ENCODE results near the gene CST1.
"Not testable (repeated sequence)": the region's sequence is repeated elsewhere in the genome, so short reads cannot be mapped to it uniquely, and the experiment has no call there.

The CST1 gene

DNA sequence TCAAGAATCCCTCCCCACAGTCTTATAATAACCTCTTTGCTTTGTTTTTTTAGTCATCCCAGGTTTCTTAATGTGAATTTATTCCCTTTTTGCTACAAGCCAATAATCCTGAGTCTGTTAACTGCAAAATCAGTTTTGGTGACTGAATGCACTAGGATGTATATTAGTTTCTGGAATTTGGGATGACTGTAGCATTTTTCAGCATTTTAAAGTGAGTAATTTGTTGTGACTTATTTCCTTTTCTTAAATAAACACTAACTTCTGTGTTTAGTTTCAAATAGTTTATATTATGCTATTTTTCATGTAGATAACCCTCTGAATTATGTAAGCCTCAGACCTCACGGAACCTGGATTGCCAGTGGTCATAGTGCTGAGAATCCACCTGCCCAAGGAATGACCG is 5.5 kb downstream of the CST1 start:
- no peak overlapping the region for H3K27ac ChIP-seq (ENCODE audit: low read depth, low read length, severe bottlenecking)
- no peak overlapping the region for H3K4me3 ChIP-seq (ENCODE audit: extremely low read depth, insufficient read depth, low read length, poor library complexity, severe bottlenecking)
- no peaks in the 10 kb centered on the region for H3K9me3 ChIP-seq (ENCODE audit: control insufficient read depth, low read length)
- H3K36me3 ChIP-seq (ENCODE audit: control insufficient read depth, insufficient read depth, low read length), result no peaks in the 10 kb centered on the region
- H3K4me1 ChIP-seq (ENCODE audit: control insufficient read depth, insufficient read depth, low read length, poor library complexity, severe bottlenecking), result no peaks in the 10 kb centered on the region
- 90% methylated on average over 2 of the region's 2 CpGs; no CpG with 5 or more reads in 1 of the 2 experiments for WGBS, 2 experiments (ENCODE audit: insufficient coverage in 2 of 2)

DNA sequence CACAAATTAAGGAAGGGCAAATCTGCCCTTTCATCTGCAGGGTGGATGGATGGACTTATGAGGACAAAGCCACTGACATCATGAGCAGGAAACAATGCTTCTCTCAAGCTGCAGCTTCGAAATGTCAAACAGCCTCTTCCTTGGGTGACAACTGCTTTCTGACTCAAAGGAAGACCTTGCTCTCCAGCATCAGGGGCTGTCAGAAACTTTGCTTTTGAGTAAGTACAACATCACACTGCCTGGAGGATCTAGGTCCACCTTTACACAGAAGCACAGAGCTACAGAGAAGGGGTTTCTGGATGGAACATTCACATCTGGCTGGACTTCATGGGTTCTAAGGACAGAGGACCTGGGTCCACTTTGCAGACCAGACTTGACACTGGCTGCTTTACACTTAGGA is 5.9 kb downstream of the CST1 start:
- Histone ChIP-seq H3K9me3 (ENCODE audit: control insufficient read depth, low read length) (no peaks in the 10 kb centered on the region), H3K27ac (ENCODE audit: low read depth, low read length, severe bottlenecking) (no peak overlapping the region), H3K36me3 (ENCODE audit: control insufficient read depth, insufficient read depth, low read length) (no peaks in the 10 kb centered on the region), H3K4me1 (ENCODE audit: control insufficient read depth, insufficient read depth, low read length, poor library complexity, severe bottlenecking) (no peaks in the 10 kb centered on the region), H3K4me3 (ENCODE audit: extremely low read depth, insufficient read depth, low read length, poor library complexity, severe bottlenecking) (no peak overlapping the region)
- 69 to 80% methylated on average over 1 of the region's 1 CpG for WGBS, 2 experiments (ENCODE audit: insufficient coverage in 2 of 2)

DNA sequence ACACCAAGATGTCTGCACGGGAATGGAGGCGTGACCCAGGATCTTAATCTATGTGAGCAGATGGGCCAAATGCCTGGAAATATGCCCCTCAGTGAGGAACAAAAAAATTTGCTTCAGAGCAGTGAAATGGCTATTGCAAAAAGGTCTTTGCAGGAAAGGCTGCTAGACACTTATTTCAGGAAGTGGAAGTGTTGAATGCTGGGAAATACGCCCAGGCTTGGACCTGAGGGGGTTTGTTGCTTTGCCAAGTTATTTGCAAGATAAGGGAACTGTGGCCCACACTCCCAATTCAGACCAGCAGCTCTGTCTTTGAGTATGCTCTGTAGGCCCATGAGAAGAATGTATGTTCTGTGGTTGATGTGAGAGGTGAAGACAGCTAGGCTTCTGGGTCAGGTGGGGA is 15.3 kb downstream of the CST1 start:
- H3K4me3 ChIP-seq (ENCODE audit: extremely low read depth, insufficient read depth, low read length, poor library complexity, severe bottlenecking); H3K4me1 ChIP-seq (ENCODE audit: control insufficient read depth, insufficient read depth, low read length, poor library complexity, severe bottlenecking); H3K36me3 ChIP-seq (ENCODE audit: control insufficient read depth, insufficient read depth, low read length); H3K9me3 ChIP-seq (ENCODE audit: control insufficient read depth, low read length); H3K27ac ChIP-seq (ENCODE audit: low read depth, low read length, severe bottlenecking): not testable (repeated sequence)
- WGBS, 2 experiments (ENCODE audit: insufficient coverage in 2 of 2), result 92 to 100% methylated on average over 2 to 3 of the region's 3 CpGs

DNA sequence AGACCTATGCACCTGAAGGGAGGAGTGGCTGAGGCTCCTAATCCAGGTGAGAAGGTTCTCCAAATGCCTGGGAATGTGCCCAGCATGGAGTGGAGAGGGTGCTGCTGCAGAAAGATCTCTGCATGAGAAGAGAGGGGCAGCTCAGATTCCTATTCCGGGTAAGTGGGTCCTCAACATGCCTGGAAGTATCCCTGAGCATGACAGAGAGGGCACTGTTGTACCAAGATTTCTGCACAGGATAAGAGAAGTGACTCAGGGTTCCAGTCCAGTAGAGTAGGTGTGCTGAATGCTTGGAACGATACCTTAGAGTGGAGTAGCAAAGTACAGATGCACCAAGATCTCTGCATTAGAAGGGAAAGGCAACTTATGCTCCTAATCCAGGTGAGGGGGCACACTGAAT is 15.8 kb downstream of the CST1 start:
- not testable (repeated sequence) for H3K4me3 ChIP-seq (ENCODE audit: extremely low read depth, insufficient read depth, low read length, poor library complexity, severe bottlenecking); H3K27ac ChIP-seq (ENCODE audit: low read depth, low read length, severe bottlenecking); H3K4me1 ChIP-seq (ENCODE audit: control insufficient read depth, insufficient read depth, low read length, poor library complexity, severe bottlenecking); H3K36me3 ChIP-seq (ENCODE audit: control insufficient read depth, insufficient read depth, low read length); H3K9me3 ChIP-seq (ENCODE audit: control insufficient read depth, low read length)
- 88 to 100% methylated on average over 2 of the region's 2 CpGs for WGBS, 2 experiments (ENCODE audit: insufficient coverage in 2 of 2)

DNA sequence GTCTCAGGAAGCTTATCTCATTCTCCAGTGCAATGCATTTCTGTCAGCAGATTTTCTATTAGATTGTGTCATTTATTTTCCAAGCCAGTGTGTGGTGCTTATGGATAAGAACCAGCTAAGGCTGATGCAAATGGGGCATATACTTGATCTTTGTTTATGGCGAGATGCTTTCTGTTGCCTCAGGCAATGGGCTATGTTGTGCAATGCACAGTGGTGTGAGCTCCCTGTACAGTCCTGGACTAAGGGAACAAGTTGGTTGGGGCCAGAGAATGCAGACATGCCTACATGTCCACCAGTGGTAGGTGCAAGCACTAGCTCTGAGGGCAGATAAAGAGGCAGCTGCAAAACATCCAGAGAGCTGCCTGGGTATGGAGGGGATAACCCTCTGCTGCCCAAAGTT is 16.3 kb downstream of the CST1 start:
- H3K9me3 ChIP-seq (ENCODE audit: control insufficient read depth, low read length); H3K4me1 ChIP-seq (ENCODE audit: control insufficient read depth, insufficient read depth, low read length, poor library complexity, severe bottlenecking); H3K4me3 ChIP-seq (ENCODE audit: extremely low read depth, insufficient read depth, low read length, poor library complexity, severe bottlenecking); H3K27ac ChIP-seq (ENCODE audit: low read depth, low read length, severe bottlenecking); H3K36me3 ChIP-seq (ENCODE audit: control insufficient read depth, insufficient read depth, low read length): not testable (repeated sequence)
- WGBS, 2 experiments (ENCODE audit: insufficient coverage in 2 of 2), result 89 to 100% methylated on average over 1 of the region's 1 CpG

DNA sequence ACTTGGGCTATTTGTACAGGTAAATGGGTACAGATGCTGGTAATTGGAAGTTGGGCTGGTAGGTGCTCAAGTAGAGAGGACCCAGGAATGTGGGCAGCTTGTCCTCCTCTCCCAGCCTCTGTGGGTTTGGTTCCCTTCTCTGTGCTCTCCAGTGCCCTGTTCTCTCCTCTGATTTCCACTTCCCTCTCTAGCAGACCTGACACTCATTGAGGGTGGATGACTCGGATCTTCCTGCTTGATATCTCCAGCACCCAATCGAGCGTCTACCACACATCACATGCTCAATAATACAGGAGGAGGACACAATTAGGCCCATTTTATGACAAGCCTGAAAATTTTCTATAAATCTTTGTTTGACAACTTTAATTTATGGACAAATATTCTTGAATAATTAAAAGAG is 23.7 kb downstream of the CST1 start:
- WGBS, 2 experiments (ENCODE audit: insufficient coverage in 2 of 2), result 88% methylated on average over 1 of the region's 3 CpGs; no CpG with 5 or more reads in 1 of the 2 experiments
- H3K4me1 ChIP-seq (ENCODE audit: control insufficient read depth, insufficient read depth, low read length, poor library complexity, severe bottlenecking), result no peaks in the 10 kb centered on the region
- H3K4me3 ChIP-seq (ENCODE audit: extremely low read depth, insufficient read depth, low read length, poor library complexity, severe bottlenecking), result no peak overlapping the region

DNA sequence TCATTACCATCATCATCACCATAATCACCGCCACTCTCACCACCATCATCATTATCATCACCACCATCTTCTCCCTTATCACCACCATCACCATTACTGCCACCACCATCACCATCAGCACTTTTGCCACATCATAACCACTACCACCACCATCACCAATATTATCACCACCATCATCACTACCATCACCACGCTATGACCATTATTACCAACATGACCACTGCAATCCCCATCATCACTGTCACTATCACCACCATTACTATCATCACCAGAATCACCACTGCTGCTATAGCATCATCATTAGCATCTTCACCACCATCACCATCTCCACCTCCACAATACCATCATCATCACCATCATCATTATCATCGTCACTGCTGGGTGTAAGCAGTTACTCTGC is 25.6 kb downstream of the CST1 start:
- no peak overlapping the region for H3K27ac ChIP-seq (ENCODE audit: low read depth, low read length, severe bottlenecking)
- WGBS, 2 experiments (ENCODE audit: insufficient coverage in 2 of 2), result 94 to 95% methylated on average over 2 to 3 of the region's 3 CpGs

More for the DNA sequence above, 23.7 kb downstream of the CST1 start:
- Histone ChIP-seq H3K27ac (ENCODE audit: low read depth, low read length, severe bottlenecking) (no peak overlapping the region), H3K9me3 (ENCODE audit: control insufficient read depth, low read length) (no peaks in the 10 kb centered on the region), H3K36me3 (ENCODE audit: control insufficient read depth, insufficient read depth, low read length) (no peaks in the 10 kb centered on the region)

DNA sequence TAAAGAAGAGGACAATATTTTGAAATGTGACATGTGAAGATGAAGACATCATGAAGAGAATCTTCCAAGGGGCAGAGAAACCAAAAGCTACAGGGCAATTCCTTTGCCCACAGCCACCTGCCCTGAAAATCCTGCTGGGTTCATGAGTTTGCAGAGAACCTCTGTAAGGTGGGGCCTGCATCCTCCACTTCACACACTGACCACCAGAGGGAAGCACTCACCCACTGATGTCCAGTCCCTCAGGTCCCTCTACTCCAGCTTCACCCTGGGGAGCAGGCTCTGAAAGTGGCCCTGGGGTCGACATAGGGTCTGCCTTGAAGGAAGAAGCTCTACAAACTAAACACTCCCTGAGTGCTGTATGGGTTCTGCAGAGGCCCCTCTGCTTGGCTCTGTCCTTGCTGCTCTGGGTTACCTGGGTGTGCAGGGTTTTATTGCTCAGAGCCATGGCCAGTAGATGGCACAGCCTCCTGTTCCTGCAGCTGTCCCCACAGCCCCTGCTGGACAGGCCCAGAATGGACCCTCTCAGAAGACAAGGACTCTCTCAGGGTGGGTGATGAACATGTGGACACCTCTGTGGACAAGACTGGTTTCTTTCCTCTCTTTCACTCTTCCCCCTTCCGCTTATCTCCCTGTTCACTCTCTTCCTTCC is 27.0 kb downstream of the CST1 start:
- H3K4me1 ChIP-seq (ENCODE audit: control insufficient read depth, insufficient read depth, low read length, poor library complexity, severe bottlenecking); H3K36me3 ChIP-seq (ENCODE audit: control insufficient read depth, insufficient read depth, low read length); H3K9me3 ChIP-seq (ENCODE audit: control insufficient read depth, low read length); H3K4me3 ChIP-seq (ENCODE audit: extremely low read depth, insufficient read depth, low read length, poor library complexity, severe bottlenecking); H3K27ac ChIP-seq (ENCODE audit: low read depth, low read length, severe bottlenecking): not testable (repeated sequence)
- 100% methylated on average over 1 of the region's 2 CpGs for WGBS, 2 experiments (ENCODE audit: insufficient coverage in 2 of 2)

More for the DNA sequence above, 25.6 kb downstream of the CST1 start:
- no peaks in the 10 kb centered on the region for H3K4me1 ChIP-seq (ENCODE audit: control insufficient read depth, insufficient read depth, low read length, poor library complexity, severe bottlenecking)
- no peaks in the 10 kb centered on the region for H3K36me3 ChIP-seq (ENCODE audit: control insufficient read depth, insufficient read depth, low read length)
- H3K4me3 ChIP-seq (ENCODE audit: extremely low read depth, insufficient read depth, low read length, poor library complexity, severe bottlenecking), result no peak overlapping the region
- H3K9me3 ChIP-seq (ENCODE audit: control insufficient read depth, low read length), result no peaks in the 10 kb centered on the region

DNA sequence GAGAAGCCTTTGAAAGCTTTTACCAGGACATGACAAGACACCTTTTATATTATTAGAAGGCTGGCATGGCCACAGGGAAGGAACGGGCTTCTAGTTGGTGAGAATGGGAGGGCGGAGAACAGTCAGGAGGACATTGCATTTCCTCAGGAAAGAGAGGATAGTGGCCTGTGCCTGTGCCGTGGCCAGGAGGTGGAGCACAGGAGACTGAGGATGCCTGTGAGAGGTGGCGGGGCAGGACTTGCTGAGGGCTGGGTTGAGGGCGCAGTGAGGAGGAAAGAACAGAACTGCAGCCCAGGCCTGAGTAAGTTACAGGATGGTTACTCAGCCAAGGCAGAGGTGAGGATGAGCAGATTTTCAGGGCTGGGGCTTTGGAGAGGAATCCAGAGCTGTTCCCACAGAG is 27.9 kb downstream of the CST1 start:
- H3K4me3 ChIP-seq (ENCODE audit: extremely low read depth, insufficient read depth, low read length, poor library complexity, severe bottlenecking); H3K4me1 ChIP-seq (ENCODE audit: control insufficient read depth, insufficient read depth, low read length, poor library complexity, severe bottlenecking); H3K36me3 ChIP-seq (ENCODE audit: control insufficient read depth, insufficient read depth, low read length); H3K27ac ChIP-seq (ENCODE audit: low read depth, low read length, severe bottlenecking); H3K9me3 ChIP-seq (ENCODE audit: control insufficient read depth, low read length): not testable (repeated sequence)
- 76 to 80% methylated on average over 2 to 5 of the region's 5 CpGs for WGBS, 2 experiments (ENCODE audit: insufficient coverage in 2 of 2)

DNA sequence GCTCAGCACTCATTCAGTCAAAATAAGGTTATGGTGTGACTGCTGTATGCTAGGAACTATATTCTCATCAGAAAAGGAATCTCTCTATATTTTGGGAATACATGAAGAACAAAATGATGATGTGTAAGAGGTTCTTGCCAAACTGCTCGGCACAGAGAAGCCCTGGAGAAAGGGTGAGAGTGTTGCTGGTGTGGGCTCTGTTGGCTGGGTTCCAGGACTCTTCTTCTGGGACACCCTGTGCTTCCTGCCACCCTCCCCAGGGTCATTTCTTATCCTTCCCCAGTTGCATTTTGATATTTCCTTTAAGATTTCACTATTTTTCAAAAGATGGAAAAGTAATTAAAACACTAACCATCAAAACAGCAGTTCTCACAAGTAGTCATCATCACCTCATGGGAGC is 28.8 kb downstream of the CST1 start:
- WGBS, 2 experiments (ENCODE audit: insufficient coverage in 2 of 2), result 88% methylated on average over 1 of the region's 1 CpG; no CpG with 5 or more reads in 1 of the 2 experiments
- Histone ChIP-seq H3K4me1 (ENCODE audit: control insufficient read depth, insufficient read depth, low read length, poor library complexity, severe bottlenecking) (no peaks in the 10 kb centered on the region), H3K4me3 (ENCODE audit: extremely low read depth, insufficient read depth, low read length, poor library complexity, severe bottlenecking) (no peak overlapping the region), H3K36me3 (ENCODE audit: control insufficient read depth, insufficient read depth, low read length) (no peaks in the 10 kb centered on the region), H3K27ac (ENCODE audit: low read depth, low read length, severe bottlenecking) (no peak overlapping the region), H3K9me3 (ENCODE audit: control insufficient read depth, low read length) (no peaks in the 10 kb centered on the region)

DNA sequence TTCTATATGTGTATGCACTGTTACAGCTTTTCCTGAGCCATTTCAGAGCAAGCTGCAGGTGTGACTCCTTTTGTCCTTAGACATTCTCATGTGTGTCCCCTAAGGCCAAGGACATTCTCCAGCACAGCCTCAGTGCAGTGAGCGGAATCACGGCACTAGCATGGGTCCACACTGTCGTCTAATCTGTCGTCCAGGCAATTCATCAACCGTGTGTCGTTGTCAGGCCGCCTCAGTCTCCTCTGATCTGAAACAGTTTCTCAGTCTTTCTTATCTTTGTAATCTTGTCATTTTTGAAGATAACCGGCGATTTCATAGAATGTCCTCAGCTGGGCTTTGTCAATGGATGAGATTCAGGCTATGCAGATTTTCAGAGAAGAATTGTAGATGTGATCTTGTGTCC is 31.4 kb downstream of the CST1 start:
- H3K4me3 ChIP-seq (ENCODE audit: extremely low read depth, insufficient read depth, low read length, poor library complexity, severe bottlenecking); H3K27ac ChIP-seq (ENCODE audit: low read depth, low read length, severe bottlenecking); H3K36me3 ChIP-seq (ENCODE audit: control insufficient read depth, insufficient read depth, low read length); H3K4me1 ChIP-seq (ENCODE audit: control insufficient read depth, insufficient read depth, low read length, poor library complexity, severe bottlenecking); H3K9me3 ChIP-seq (ENCODE audit: control insufficient read depth, low read length): not testable (repeated sequence)
- 82 to 90% methylated on average over 7 to 9 of the region's 9 CpGs for WGBS, 2 experiments (ENCODE audit: insufficient coverage in 2 of 2)

All from mesodermal cell (in vitro differentiated cells).